GM12872 (cell line): ENCODE data around the gene NUP155.

ENCODE experiments used
- TF ChIP-seq, protein P1 (sequence below): IDR thresholded peaks from 3 replicates; pipeline ENCODE4 v1.5.1; 2011; ENCODE audit warnings: low read depth, mild to moderate bottlenecking, low read length, moderate library complexity; ENCODE audit not compliant: insufficient read depth

Gene NUP155

DNA sequence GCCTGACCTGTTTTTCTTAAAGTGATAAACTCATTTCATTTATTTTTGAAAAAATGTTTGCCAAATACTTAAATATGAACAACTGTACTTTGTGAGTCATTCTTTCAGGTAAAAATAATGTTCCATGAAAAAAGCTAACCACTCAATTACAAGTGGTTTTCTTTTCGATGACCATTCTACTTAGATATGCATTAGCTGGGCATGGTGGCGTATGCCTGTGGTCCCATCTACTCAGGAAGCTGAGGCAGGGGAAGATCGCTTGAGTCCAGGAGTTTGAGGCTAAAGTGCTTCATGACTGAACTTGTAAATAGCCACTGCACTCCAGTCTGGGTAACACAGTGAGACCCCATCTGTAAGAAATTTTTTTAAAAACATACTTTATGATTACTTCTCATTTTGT is 4.2 kb upstream of the NUP155 start:
- TF ChIP-seq, protein P1, sequence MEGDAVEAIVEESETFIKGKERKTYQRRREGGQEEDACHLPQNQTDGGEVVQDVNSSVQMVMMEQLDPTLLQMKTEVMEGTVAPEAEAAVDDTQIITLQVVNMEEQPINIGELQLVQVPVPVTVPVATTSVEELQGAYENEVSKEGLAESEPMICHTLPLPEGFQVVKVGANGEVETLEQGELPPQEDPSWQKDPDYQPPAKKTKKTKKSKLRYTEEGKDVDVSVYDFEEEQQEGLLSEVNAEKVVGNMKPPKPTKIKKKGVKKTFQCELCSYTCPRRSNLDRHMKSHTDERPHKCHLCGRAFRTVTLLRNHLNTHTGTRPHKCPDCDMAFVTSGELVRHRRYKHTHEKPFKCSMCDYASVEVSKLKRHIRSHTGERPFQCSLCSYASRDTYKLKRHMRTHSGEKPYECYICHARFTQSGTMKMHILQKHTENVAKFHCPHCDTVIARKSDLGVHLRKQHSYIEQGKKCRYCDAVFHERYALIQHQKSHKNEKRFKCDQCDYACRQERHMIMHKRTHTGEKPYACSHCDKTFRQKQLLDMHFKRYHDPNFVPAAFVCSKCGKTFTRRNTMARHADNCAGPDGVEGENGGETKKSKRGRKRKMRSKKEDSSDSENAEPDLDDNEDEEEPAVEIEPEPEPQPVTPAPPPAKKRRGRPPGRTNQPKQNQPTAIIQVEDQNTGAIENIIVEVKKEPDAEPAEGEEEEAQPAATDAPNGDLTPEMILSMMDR: no peak

DNA sequence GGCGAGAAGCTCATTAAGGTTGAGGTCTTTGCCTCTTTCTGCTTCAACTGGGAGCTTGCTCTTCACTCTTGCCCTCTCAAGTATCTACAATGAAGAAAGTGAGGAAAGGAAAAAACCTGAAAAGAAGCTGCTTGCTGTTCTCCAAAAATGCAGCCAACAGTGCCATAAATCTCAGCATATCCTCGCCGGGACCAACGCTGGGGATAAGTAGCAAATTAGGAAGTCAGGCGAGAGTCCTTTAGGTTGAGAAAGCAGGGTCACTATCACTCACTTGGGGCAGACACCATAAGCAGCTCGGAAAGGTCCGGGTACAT is 399 bp downstream of the NUP155 start:
- TF ChIP-seq, protein P1: no peak

DNA sequence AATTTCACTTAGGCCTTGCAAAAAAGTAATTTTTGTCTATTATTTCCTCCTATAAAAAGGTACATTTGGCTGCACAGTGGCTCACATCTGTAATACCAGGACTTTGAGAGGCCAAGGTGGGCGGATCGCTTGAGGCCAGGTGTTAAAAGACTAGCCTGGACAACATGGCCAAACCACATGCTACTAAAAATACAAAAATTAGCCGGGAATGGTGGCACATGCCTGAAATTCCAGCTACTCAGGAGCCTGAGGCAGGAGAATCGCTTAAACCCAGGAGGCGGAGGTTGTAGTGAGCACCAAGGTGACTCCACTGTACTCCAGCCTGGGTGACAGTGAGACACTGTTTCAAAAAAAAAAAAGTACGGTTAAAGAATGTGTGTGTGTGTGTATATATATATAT is 15.7 kb downstream of the NUP155 start:
- TF ChIP-seq, protein P1: no peak

DNA sequence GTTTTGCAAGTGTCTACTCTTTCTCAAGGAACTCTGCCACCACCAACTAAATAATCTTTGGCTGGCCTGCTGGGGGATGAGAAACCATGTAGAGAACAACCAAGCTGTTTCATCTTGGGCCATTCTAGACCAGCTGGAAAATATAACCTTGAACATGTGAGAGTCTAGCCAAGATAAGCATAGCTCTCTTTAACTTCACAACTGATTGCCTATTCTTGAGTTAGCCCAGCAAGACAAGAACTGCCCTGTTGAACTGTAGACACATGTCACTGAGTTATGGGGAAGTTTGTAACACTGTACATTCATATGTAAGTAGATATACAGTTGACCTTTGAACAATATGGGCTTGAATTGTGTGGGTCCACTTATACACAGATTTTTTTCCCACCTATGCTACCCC is 44.4 kb downstream of the NUP155 start:
- TF ChIP-seq, protein P1: no peak

DNA sequence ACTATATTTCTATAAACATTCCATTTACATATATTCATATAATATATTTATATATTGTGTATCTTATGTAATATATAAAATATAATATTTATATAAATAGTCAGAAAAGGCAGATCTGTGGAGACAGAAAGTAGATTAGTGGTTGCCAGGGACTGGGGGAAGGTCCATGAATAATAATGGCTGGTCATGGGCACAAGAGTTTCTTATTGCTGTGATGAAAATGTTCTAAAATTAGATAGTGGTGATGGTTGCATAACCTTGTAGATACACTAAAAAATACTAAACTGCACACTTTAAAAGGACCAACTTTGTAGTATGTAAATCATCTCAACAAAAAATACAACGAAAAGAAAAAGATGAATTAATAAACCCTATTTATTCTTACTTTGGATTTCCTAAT is 47.3 kb downstream of the NUP155 start:
- TF ChIP-seq, protein P1: no peak

DNA sequence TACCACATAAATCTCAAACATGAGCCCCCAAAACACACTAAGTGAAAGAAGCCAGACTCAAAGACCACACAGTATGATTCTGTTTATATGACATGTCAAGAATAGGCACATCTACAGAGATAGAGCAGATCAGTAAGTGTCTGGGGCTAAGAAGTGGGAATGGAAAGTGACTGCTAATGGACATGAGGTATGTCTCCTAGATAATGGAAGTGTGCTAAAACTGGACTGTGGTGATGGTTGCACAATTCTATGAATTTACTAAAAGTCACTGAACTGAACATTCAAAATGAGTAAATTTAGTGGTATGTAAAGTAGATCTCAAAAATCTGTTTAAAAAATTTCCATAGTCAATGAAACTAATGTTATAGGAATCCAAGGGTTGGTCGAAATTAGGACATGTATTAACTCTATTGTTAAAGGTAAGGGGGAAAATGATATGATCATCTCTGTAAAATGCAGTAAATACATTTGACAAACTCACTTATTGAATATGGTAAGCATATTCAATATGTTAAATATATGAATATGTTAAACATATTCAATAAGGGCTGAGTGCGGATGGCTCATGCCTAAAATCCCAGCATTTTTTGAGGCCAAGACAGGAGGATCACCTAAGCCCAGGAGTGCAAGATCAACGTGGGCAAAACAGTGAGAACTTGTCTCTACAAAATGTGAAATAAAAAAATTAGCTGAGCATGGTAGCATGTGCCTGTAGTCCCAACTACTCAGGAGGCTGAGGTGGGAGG is 51.7 kb downstream of the NUP155 start:
- TF ChIP-seq, protein P1: no peak

DNA sequence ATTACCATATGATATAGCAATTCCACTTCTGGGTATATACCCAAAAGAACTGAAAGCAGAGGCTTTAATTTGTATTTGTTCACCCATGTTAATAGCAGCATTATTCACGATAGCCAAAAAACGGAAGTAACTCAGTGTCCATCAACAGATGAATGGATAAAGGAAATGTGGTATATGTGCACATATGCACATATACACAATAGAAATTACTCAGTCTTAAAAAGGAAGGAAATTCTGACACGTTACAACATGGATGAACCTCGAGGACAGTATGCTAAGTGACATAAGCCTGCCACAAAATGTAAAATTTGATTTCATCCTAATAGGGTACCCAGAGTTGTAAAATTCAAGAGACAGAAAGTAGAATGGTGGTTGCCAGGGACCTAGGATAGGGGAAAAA is 54.9 kb downstream of the NUP155 start:
- TF ChIP-seq, protein P1: no peak
